Choroid plexus epithelial cell (primary cell): ENCODE results near the gene PNKP.

Experiments
- DNase-seq: peaks from one replicate; pipeline ENCODE4 v3.0.0-alpha.2; 2010; ENCODE audit warnings: low read depth
- H3K4me3 ChIP-seq: 2 replicates; pipeline ENCODE4 v1.5.1; 2011; ENCODE audit warnings: low read depth, mild to moderate bottlenecking, control low read depth, low read length, moderate library complexity
- CTCF ChIP-seq: conservative IDR thresholded peaks from 2 replicates; pipeline ENCODE4 v1.5.1; 2011; ENCODE audit warnings: low read depth, mild to moderate bottlenecking, control low read depth, inconsistent platforms, low read length, moderate library complexity

Gene PNKP

GRCh38 chr19:49861107-49861506 is 6.3 kb downstream of the PNKP start:
- no peak overlapping the region for H3K4me3 ChIP-seq
- DNase-seq = no peak
- TF ChIP-seq CTCF = no peak

GRCh38 chr19:49860336-49861102 is 6.9 kb downstream of the PNKP start:
- TF ChIP-seq CTCF = no peak
- no peak for DNase-seq
- no peak overlapping the region for H3K4me3 ChIP-seq

GRCh38 chr19:49859682-49860335 is 7.6 kb downstream of the PNKP start:
- no peak overlapping the region for H3K4me3 ChIP-seq
- DNase-seq = no peak
- no peak for TF ChIP-seq CTCF

- no peak overlapping the region for H3K4me3 ChIP-seq
- no peak for DNase-seq
- no peak for TF ChIP-seq CTCF
Observed at GRCh38 chr19:49858088-49858985, 9.0 kb downstream of the PNKP start.

GRCh38 chr19:49857838-49858087 is 9.6 kb downstream of the PNKP start:
- DNase-seq = no peak
- no peak for TF ChIP-seq CTCF
- no peak overlapping the region for H3K4me3 ChIP-seq

- no peak overlapping the region for H3K4me3 ChIP-seq
- TF ChIP-seq CTCF = no peak
- no peak for DNase-seq
Observed at GRCh38 chr19:49857061-49857837, 10.1 kb downstream of the PNKP start.
